NCI-H2171 (cell line): ENCODE results near the gene PRSS57.

Experiments
- DNase-seq: peaks from one replicate; lab custom pipeline; 2025; lab: John Stamatoyannopoulos, UW

The PRSS57 gene

GRCh38 chr19:638906-639252 is 56.4 kb downstream of the PRSS57 start:
- DNase-seq: no peak
